Prostate gland (tissue), 2 donors: Measurements from ENCODE around the gene RAB4A.

ENCODE experiments used
- POLR2AphosphoS5 ChIP-seq: sonication (generic); formaldehyde crosslinking; IDR thresholded peaks from one replicate; pipeline ENCODE4 v1.6.1; 2017; ENCODE audit warnings: antibody characterized with exemption
- TF ChIP-seq, protein P1 (sequence below), 4 experiments: fragments of 200-600 bp in 2 of 4; fragments of 450-650 bp in 2 of 4; sonication (generic) in 2 of 4; IDR thresholded peaks; 1 replicate in 3 of 4; 2 replicates in 1 of 4; pipeline ENCODE4 v1.5.1; 2016 to 2019; ENCODE audit warnings: antibody characterized with exemption in 4 of 4, mild to moderate bottlenecking in 2 of 4, moderate library complexity in 2 of 4

DNA sequence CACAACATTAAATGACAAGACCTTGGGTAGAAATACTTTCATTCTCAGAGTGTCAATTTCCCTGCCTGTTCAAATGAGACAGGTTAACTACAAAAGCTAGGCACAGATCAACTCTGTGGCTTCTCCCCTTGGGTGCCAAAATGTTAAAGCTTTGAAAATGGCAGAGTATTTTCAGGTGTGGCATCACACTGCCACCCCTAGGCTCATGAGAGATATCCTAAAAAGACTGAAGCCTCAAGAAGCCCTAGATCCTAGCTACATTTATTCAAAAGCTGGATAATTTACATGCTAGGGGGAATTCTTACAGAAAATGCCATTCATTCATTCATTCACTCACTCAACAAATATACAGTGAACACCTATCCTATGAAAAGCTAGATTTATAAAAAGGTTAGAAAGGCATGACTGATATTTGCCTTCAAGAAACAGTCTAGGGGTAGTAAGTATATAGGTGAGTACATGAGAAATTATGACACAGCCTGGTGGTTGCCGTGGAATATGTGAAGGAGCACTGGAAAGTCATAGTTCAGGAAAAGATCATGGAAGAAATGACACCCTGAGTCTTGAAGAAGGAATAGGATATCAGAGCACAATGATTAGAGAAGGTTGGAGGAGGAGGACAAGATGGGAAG is 15.9 kb upstream of the RAB4A start:
- TF ChIP-seq, protein P1, sequence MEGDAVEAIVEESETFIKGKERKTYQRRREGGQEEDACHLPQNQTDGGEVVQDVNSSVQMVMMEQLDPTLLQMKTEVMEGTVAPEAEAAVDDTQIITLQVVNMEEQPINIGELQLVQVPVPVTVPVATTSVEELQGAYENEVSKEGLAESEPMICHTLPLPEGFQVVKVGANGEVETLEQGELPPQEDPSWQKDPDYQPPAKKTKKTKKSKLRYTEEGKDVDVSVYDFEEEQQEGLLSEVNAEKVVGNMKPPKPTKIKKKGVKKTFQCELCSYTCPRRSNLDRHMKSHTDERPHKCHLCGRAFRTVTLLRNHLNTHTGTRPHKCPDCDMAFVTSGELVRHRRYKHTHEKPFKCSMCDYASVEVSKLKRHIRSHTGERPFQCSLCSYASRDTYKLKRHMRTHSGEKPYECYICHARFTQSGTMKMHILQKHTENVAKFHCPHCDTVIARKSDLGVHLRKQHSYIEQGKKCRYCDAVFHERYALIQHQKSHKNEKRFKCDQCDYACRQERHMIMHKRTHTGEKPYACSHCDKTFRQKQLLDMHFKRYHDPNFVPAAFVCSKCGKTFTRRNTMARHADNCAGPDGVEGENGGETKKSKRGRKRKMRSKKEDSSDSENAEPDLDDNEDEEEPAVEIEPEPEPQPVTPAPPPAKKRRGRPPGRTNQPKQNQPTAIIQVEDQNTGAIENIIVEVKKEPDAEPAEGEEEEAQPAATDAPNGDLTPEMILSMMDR (IDR thresholded peaks at IDR 0.05) = peak in 3 of 4 experiments; percentile 51 to 71 (median 69)
- peak; percentile 38 for TF ChIP-seq POLR2AphosphoS5
